Measurements from ENCODE around the gene THSD7B. TPM values are rescaled to one million over a fixed set of nuclear protein-coding genes. Genes with fewer than 3 reads are reported as not detected.

Gene THSD7B
- total RNA-seq, 1 donor: 0.36 TPM

DNA sequence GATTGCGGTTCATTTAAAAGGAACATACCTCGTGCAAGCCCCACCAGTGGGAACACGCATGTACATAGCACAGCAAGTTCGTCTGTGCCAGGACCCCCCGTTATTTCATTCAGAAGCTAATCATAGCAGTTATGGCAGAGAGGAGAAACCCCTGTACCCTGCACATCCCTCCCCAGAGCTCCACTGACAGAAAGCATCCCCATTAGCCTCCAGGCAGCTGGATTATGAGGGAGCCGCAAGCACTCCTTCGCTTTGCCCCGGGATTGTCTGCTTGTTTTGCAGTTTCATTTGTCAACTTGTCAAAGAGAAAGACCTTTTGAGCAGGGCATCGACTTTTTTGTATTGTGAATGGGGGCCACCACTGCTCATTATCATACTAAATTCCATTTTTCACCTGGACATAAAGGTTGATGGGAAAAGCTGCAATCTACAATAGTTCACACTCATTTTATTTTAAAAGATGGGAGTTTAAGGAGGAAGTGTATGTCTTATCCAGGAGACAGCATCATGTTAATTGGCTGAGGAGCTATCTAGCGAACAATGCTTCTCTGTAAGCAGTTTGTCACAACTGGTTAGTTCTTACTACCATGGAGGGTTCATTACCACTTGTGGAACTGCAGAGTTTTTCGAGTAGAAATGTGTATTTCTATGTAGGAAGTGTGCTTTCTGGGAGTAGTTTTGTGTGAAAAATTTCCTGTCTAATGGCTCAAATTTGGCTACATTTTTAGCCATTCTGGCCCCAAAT, 255.3 kb downstream of the THSD7B start:
- DNase-seq (ENCODE audit: low read depth): no peak
- TF ChIP-seq, protein P1, sequence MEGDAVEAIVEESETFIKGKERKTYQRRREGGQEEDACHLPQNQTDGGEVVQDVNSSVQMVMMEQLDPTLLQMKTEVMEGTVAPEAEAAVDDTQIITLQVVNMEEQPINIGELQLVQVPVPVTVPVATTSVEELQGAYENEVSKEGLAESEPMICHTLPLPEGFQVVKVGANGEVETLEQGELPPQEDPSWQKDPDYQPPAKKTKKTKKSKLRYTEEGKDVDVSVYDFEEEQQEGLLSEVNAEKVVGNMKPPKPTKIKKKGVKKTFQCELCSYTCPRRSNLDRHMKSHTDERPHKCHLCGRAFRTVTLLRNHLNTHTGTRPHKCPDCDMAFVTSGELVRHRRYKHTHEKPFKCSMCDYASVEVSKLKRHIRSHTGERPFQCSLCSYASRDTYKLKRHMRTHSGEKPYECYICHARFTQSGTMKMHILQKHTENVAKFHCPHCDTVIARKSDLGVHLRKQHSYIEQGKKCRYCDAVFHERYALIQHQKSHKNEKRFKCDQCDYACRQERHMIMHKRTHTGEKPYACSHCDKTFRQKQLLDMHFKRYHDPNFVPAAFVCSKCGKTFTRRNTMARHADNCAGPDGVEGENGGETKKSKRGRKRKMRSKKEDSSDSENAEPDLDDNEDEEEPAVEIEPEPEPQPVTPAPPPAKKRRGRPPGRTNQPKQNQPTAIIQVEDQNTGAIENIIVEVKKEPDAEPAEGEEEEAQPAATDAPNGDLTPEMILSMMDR (IDR thresholded peaks at IDR 0.05; ENCODE audit: insufficient read depth, low read length): no peak
- no peak overlapping the region for H3K4me3 ChIP-seq (ENCODE audit: low read depth, low read length)

DNA sequence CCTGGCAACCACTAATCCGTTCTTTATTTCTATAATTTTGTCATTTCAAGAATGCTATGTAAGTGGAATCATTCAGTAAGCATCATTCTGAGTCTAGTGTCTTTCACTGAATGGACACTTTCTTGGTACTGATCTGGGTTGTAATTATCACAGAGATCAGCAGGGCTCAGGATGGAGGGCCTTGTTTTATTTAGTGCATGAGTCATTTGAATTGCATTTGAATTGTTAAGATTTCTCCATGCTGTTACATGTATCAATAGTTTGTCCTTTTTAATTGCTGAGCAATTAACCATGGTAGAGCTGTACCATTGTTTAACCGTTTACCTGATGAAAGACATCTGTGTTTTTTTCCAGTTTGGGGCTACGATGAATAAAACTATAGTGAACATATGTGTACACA, 256.4 kb downstream of the THSD7B start:
- TF ChIP-seq, protein P1 (IDR thresholded peaks at IDR 0.05; ENCODE audit: insufficient read depth, low read length): no peak
- no peak overlapping the region for H3K4me3 ChIP-seq (ENCODE audit: low read depth, low read length)
- no peak for DNase-seq (ENCODE audit: low read depth)

DNA sequence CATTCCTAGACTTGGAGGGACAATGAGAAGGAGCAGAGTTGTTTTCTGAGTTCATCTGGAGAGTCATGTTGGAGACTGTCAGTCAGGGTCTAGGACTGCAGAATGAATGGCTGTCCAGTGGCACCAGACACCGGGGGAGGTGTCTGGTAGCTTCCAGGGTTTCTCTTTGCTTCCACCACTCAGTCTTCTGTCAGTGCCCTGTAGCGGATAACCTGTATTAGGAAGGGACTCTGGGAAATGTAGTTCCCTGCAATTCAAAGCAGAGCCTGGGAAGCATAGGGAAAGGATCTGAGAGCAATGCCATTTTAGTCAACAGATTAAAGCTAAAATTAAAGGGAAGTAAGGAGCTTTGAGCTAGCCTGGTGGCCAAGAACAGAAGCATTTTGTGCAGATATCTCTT, 257.9 kb downstream of the THSD7B start:
- no peak for DNase-seq (ENCODE audit: low read depth)
- H3K4me3 ChIP-seq (ENCODE audit: low read depth, low read length): no peak overlapping the region
- TF ChIP-seq, protein P1 (IDR thresholded peaks at IDR 0.05; ENCODE audit: insufficient read depth, low read length): no peak

DNA sequence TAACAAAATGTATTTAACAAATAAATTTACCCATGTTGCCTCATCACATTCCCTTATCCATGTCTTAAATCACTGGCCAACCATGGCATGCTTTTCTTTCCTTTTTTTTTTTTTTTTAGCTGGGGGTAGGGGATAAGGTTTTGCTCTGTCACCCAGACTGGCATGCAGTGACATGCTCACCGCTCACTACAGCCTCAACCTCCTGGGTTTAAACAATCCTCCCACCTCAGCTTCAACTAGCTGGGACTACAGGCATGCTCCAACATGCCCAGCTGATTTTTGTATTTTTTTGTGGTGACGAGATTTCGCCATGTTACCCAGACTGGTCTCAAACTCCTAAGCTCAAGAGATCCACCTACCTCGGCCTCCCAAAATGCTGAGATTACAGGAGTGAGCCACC, 266.4 kb downstream of the THSD7B start:
- TF ChIP-seq, protein P1 (IDR thresholded peaks at IDR 0.05; ENCODE audit: insufficient read depth, low read length): no peak
- no peak overlapping the region for H3K4me3 ChIP-seq (ENCODE audit: low read depth, low read length)
- DNase-seq (ENCODE audit: low read depth): no peak

DNA sequence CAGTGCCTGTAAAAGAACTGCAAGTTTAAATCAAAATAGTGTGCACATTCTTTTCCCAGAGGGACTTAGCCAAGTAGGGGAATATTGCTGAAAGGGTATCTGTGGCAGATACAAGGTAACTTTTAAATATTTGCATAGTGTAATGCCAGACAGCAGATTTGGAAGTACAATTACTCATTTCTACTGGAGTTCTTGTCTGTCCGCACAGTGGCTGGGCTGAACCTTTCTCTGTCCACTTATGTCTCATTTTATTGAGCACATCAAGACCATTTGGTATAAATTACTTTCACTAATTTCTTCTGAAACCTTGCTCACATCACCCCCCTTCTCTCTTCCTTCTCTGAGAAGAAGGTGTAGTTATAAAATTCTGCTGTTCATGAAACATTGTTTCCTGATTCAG, 271.3 kb downstream of the THSD7B start:
- no peak overlapping the region for H3K4me3 ChIP-seq (ENCODE audit: low read depth, low read length)
- TF ChIP-seq, protein P1 (IDR thresholded peaks at IDR 0.05; ENCODE audit: insufficient read depth, low read length): no peak
- DNase-seq (ENCODE audit: low read depth): no peak

DNA sequence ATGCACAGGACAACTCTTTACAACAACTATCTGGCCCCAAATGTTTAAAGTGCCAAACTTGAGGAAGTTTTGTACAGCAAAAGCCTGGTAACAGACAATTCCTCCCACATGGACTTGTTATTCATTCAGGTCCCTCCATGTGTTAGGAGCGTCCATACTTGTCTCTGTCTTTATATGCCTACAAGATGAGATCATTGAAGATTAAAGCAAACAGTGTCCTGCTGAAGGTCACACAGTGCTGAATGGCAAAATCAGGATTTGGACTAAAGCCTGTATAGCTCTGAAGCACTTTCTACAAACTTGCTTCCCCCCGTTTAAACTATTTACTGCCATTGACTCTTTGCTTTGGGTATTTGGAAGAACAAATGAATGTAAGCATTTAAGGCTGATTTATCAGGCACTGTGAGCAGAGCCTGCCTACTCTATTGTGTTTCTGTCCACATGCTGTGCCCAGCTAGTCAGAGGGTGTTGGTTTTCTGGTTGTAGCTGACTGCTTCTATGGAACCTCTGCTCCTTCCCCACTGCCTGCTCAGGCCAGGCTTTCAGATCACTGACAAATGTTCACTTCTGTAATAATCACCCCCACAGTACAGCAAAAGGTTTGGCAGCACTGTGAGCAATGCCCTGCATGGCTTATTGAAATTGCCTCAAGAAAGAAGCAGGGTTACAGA, 274.3 kb downstream of the THSD7B start:
- no peak for DNase-seq (ENCODE audit: low read depth)

More for the DNA sequence above, 274.3 kb downstream of the THSD7B start:
- no peak overlapping the region for H3K4me3 ChIP-seq (ENCODE audit: low read depth, low read length)
- TF ChIP-seq, protein P1 (IDR thresholded peaks at IDR 0.05; ENCODE audit: insufficient read depth, low read length): no peak

Measured in fibroblast of the aortic adventitia (primary cell).